Measurements from ENCODE around the gene THOC7.

DNA sequence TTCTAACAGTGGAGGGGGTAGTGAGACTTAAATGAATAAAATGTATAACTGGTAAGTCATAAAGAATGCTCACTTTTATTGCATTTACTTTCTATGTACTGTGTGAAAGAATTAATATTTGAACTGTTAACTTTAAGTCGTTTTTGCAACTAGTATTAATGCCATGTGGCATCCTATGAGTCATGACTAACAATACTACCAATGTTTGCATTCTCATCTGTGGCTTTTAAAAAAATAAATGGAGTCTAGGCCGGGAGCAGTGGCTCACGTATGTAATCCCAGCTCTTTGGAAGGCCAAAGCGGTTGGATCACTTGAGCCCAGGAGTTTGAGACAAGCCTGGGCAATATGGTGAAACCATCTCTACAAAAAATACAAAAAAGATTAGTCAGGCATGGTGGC, 39.3 kb downstream of the THOC7 start:
- TF ChIP-seq, protein P1, sequence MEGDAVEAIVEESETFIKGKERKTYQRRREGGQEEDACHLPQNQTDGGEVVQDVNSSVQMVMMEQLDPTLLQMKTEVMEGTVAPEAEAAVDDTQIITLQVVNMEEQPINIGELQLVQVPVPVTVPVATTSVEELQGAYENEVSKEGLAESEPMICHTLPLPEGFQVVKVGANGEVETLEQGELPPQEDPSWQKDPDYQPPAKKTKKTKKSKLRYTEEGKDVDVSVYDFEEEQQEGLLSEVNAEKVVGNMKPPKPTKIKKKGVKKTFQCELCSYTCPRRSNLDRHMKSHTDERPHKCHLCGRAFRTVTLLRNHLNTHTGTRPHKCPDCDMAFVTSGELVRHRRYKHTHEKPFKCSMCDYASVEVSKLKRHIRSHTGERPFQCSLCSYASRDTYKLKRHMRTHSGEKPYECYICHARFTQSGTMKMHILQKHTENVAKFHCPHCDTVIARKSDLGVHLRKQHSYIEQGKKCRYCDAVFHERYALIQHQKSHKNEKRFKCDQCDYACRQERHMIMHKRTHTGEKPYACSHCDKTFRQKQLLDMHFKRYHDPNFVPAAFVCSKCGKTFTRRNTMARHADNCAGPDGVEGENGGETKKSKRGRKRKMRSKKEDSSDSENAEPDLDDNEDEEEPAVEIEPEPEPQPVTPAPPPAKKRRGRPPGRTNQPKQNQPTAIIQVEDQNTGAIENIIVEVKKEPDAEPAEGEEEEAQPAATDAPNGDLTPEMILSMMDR (IDR thresholded peaks at IDR 0.05), result no peak
- TF ChIP-seq POLR2A (IDR thresholded peaks at IDR 0.05), result no peak
- TF ChIP-seq POLR2AphosphoS5 (IDR thresholded peaks at IDR 0.05), result no peak

Measured in gastroesophageal sphincter (tissue), 3 donors.